Measurements from ENCODE around the gene RNPEP.
"Not testable (repeated sequence)": the region's sequence is repeated elsewhere in the genome, so short reads cannot be mapped to it uniquely, and the experiment has no call there.

Gene RNPEP

GRCh38 chr1:201982623-201983379 lies at the start of gene RNPEP:
RNPEP (plus strand) TSS chr1:201982648; CDS start chr1:201982667, 19 bp downstream.
- in situ Hi-C loops (cut with HindIII; ENCODE audit: low sequenced_read_pairs): no loop called here

DNA sequence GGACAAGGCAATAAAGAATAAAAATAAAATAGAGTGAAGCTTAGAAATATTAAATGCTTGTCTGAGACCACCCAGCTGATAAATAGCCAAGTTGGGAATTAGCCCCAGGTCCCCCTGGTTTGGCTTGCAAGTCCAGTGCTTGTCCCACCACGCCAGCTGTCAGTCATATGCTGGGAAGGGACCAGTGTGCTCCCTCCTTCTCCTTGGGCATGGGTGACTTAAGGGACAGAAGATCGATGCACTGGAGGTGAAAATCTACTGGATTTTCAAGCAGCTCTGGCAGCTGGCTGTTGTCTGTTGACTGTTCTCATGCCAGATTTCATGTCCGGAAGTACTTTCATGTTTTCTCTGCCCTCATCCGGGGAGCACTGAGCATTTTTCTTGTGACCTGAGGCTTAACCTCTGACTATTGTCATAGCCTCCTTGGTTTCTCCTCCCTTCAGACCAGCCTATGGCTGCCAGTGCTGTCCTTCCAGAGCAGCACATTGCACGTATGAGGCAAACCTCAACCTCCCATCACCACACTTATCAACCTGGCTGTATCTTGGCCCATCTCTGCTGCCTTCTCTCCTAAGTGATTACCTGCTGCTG lies 48.5 kb upstream of the RNPEP start:
- in situ Hi-C loops (cut with HindIII; ENCODE audit: low sequenced_read_pairs): no loop called here

GRCh38 chr1:201937624-201938213 lies 44.7 kb upstream of the RNPEP start:
- in situ Hi-C loops (cut with HindIII; ENCODE audit: low sequenced_read_pairs): no loop called here

DNA sequence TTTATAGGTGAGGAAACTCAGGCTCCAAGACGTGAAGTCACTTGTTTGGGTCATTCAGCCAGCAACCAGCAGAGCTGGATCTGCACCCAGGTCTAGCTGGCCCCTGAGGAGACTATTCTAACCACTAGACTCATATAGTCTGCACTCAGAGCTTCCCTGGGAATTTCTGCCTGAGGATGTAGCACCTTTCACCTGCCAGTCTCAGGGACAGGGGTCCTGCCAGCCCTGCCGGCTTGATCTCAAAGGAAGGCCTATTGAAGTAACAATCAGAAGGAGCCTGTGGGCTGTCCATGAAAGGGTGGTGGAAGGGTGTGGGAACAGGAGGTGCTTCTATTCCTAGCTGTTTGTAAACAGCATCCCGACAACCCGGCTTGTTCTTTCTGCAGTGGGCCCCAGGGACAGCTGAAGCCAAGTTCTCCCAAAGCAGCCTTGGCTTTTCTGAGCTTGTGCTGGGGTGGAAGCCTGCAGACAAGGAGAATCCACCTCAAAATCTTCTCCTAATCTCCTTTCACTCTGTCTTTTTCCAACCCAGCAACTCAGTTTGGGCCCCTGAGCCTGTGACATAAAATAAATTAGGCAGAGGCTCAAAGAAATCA lies 43.9 kb upstream of the RNPEP start:
- in situ Hi-C loops (cut with HindIII; ENCODE audit: low sequenced_read_pairs): no loop called here

DNA sequence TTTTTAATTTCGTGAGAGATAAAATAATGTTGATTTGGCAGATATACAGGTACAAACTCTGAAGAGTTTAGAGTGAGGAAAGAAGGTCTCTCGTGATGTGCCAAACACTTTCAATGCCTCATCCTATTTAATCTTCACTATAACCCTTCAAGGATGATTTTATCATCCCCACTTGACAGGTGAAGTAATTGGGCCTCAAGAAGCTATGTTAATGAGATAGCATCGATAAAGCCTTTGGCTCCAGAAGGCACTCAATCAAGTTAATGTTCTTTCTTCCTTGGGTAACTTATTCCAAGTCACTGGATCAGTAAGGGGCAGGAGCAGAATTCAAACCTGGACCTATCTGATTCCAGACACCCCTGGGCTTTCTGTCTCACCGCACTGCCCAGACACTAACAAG lies 43.3 kb upstream of the RNPEP start:
- in situ Hi-C loops (cut with HindIII; ENCODE audit: low sequenced_read_pairs): no loop called here

- in situ Hi-C loops (cut with HindIII; ENCODE audit: low sequenced_read_pairs): no loop called here
These were observed 42.9 kb upstream of the RNPEP start for GRCh38 chr1:201939574-201939973.

- in situ Hi-C loops (cut with HindIII; ENCODE audit: low sequenced_read_pairs): not testable (repeated sequence)
These were observed 42.1 kb upstream of the RNPEP start for GRCh38 chr1:201940316-201940715.

- in situ Hi-C loops (cut with HindIII; ENCODE audit: low sequenced_read_pairs): no loop called here
These were observed 40.9 kb upstream of the RNPEP start for GRCh38 chr1:201941420-201942128.

DNA sequence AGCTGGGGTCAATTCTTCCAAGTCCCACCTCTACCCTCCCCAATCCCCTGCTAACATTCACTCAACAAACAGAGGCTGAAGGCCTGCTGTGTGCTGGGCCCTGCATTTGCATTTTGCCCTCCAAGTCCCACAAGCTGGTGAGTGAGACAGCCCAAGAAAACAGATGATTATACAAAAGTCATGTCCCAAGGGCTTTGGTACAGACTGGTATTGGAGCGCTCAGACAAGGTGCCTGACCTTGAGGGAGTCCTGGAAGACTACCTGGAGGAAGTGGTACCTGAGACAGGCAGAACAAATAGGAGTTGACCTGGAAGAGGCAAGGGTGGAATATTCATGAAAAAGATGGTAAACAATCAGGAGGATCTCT lies 40.3 kb upstream of the RNPEP start:
- in situ Hi-C loops (cut with HindIII; ENCODE audit: low sequenced_read_pairs): no loop called here

DNA sequence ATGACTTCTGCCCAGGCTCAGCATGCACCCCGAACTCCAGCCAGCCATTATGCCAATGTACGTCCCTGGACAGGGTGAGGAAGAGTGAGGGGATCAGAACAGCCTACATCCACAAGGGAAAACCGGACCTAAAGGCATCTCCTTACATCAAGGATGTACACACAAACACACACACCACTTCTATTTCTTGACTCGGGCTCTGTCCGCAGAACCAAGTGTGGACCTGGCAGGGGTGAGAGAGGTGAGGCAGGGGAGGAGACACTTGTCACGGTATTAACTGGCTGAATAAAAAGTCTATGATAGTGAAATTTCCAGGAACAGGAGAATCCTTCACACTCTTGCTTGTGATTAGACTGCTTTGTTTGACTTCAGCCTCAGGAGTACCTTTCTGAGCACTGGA lies 38.4 kb upstream of the RNPEP start:
- in situ Hi-C loops (cut with HindIII; ENCODE audit: low sequenced_read_pairs): no loop called here

- in situ Hi-C loops (cut with HindIII; ENCODE audit: low sequenced_read_pairs): no loop called here
These were observed 37.8 kb upstream of the RNPEP start for GRCh38 chr1:201944639-201945038.

- in situ Hi-C loops (cut with HindIII; ENCODE audit: low sequenced_read_pairs): no loop called here
These were observed 37.3 kb upstream of the RNPEP start for GRCh38 chr1:201945157-201945556.

DNA sequence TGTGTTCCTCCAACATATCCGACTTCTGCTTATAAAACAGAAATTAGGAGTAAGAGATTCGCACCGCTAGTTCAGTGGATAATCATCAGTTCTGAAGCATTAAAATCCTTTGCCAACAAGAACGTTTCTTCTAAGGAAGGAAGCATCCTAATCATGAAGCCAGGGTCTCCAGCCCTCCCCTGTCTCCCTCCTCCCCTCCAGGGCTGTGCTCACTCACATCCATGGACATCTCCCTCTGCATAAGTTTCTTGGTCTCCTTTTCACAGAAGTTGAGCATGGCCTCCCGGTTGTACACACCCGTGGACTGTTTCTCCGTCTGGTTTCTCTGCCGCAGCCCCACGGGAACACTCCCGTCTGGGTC lies 36.6 kb upstream of the RNPEP start:
- in situ Hi-C loops (cut with HindIII; ENCODE audit: low sequenced_read_pairs): no loop called here

GRCh38 chr1:201946224-201946908 lies 36.1 kb upstream of the RNPEP start, which contains the start of gene LMOD1:
LMOD1 (minus strand) TSS chr1:201946548; CDS start chr1:201946340, 208 bp downstream.
- in situ Hi-C loops (cut with HindIII; ENCODE audit: low sequenced_read_pairs): no loop called here

GRCh38 chr1:201947697-201948008 lies 34.8 kb upstream of the RNPEP start:
- in situ Hi-C loops (cut with HindIII; ENCODE audit: low sequenced_read_pairs): no loop called here

DNA sequence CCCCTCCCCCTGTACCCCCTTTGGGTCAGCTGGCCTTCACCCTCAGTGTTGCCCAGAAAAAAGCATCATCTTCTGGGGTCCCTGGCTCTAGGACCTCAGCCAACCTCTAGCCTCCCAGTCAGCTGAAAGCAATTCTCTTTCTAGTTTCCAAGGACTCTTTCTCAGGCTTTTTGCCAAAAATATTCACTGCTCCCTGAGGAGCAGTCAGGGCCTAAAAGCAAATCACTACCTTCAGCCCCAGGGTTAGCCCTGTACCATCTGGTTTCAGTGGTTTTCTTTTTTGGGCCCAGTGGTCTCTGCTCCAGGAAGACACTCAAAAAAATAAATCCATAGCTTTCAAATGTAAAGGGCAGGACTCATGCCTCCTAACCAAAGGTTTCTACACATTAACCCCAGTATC lies 33.0 kb upstream of the RNPEP start:
- in situ Hi-C loops (cut with HindIII; ENCODE audit: low sequenced_read_pairs): no loop called here

DNA sequence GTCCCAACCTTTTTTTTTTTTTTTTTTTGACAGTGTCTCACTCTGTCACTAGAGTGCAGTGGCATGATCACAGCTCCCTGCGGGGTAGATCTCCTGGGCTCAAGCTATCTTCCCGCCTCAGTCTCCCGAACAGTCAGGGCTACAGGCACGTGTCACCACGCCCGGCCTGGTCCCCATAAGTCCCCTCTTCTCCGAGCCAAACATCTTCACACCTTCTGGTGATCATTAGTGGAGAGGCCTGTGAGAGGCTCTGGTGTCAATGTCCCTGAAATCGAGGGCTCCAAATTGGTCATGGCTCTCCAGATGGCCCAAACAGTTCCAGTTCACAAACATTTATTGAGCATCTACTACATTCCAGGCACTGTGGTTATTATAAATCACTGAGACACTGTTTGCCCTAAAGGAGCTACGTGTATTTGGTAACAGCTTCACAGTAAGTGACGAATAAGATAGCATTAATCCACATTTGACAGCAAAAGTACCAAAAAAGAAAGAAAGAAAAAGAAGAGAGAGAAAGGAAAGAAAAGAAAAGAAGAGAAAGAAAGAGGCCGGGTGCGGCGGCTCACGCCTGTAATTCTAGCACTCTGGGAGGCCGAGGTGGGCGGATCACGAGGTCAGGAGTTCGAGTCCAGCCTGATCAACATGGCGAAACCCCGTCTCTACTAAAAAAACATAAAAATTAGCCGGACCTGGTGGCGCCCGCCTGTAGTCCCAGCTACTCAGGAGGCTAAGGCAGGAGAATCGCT lies 28.0 kb upstream of the RNPEP start:
- in situ Hi-C loops (cut with HindIII; ENCODE audit: low sequenced_read_pairs): loop anchor here (5.0 kb wide), 1 partner anchor 87 kb away; no protein-coding TSS in a partner anchor

GRCh38 chr1:201955009-201955728 lies 27.3 kb upstream of the RNPEP start, which contains the start of gene TIMM17A:
TIMM17A (plus strand) TSS chr1:201955503; CDS start chr1:201955527, 24 bp downstream.
- in situ Hi-C loops (cut with HindIII; ENCODE audit: low sequenced_read_pairs): no loop called here

DNA sequence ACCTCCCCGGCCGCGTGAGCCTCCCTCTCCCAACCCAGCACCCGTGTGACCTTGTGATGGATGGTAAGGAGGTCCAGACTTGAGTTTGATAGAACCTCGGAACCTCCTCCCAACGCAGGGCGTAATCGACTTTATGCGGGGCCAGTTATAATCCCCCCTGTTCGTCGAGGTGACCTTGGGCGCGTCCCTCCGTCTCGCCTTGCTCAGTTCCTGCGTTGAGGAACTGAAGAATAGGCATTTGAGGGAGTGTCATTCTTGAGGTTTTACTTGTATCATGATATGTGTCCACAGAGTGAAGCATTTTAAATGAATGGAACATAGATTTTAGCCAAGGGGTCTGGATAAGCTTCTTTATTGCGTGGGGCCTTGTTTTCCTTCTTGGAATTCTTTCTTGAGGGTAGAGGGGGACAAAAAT lies 26.7 kb upstream of the RNPEP start:
- in situ Hi-C loops (cut with HindIII; ENCODE audit: low sequenced_read_pairs): no loop called here
